AG04449 (cell line): Measurements from ENCODE around the gene NME3.

Source experiments
- CTCF ChIA-PET: fragments of 350-600 bp; formaldehyde crosslinking; extraction: SDS; loops from one replicate; lab custom pipeline; 2021; ENCODE audit warnings: antibody characterized with exemption; lab: Yijun Ruan, JAX
- POLR2A ChIA-PET: fragments of 400-600, 350-600 bp; formaldehyde crosslinking; extraction: SDS; loops from one replicate; lab custom pipeline; 2020; ENCODE audit warnings: antibody characterized with exemption, inconsistent platforms; lab: Yijun Ruan, JAX
- DNase-seq: peaks from one replicate; pipeline ENCODE4 v3.0.0-alpha.2; 2010; ENCODE audit warnings: low read depth, low spot score
- H3K4me3 ChIP-seq: 2 replicates; pipeline ENCODE4 v1.5.1; 2011; ENCODE audit warnings: low read depth, mild to moderate bottlenecking, control low read depth, low read length
- CTCF ChIP-seq: IDR thresholded peaks from one replicate; pipeline ENCODE4 v1.5.1; 2011; ENCODE audit warnings: mild to moderate bottlenecking, moderate library complexity, low read length, control low read depth, inconsistent platforms; ENCODE audit not compliant: insufficient read depth; ENCODE audit errors: missing control alignments

Gene NME3

GRCh38 chr16:1817716-1818115, 46.4 kb upstream of the NME3 start:
- no peak for TF ChIP-seq CTCF
- POLR2A ChIA-PET: no interaction called here
- H3K4me3 ChIP-seq: no peak overlapping the region
- DNase-seq: no peak
- CTCF ChIA-PET: no interaction called here

- ChIA-PET CTCF (no interaction called here), POLR2A (no interaction called here)
- H3K4me3 ChIP-seq: no peak overlapping the region
- no peak for TF ChIP-seq CTCF
- no peak for DNase-seq
Measured at GRCh38 chr16:1817276-1817589, 45.9 kb upstream of the NME3 start.

DNA sequence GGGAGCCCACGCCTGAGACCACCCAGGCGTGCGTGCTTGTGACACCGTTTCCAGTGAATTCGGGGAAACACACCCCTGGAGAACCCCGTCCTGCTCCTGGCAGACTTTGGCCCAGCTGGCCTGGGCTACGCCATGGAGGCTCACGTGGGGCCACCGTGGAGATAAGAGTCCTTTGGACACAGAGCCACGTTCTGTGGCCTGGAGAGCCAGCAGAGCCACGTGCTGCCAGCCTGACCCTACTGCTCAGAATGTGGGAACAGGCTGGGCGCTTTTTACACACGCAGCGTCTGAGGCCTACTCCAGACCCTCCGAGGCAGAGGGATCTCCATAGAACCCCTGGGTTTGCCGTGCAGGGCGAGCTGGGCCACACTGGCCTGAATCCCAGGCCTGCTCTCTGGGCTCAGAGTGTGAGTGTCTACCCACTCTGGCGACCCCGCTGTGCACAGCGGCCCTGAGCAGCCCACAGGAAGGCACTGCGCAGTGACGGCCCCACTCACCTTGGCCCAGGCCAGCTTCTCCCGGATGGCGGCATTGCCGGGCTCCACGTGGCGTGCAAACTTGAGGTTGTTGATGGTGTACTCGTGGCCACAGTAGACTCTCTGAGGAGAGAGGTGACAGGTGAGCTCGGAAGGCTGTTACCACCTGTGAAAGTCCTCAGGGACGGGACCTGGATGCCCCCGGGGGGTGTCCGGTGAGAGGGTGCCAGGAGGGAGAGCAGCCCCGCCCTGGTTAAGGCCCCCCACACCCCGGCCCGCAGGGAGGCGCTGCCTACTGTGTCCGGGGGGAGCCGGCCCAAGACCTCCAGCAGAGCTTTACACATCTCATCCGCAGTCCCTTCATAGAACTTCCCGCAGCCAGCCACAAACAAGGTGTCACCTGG, 45.3 kb upstream of the NME3 start:
- POLR2A ChIA-PET: no interaction called here
- CTCF ChIA-PET: no interaction called here

DNA sequence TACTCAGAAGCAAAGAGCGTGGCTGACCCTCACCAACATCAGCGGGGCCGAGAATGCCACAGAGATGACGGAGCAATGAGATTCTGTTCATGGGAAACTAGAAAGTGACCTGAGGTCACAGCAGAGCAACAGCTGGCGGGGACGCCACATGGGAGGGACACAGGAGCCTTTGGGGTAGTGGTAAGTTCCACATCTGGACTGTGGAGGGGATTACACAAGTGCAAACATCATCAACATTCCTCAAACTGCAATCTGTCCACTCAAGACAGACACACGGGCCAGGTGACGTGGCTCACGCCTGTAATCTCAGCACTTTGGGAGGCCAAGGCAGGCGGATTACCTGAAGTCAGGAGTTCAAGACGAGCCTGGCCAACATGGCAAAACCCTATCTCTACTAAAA, 44.1 kb upstream of the NME3 start:
- DNase-seq: no peak
- H3K4me3 ChIP-seq: no peak overlapping the region
- TF ChIP-seq CTCF: no peak
- POLR2A ChIA-PET: no interaction called here
- CTCF ChIA-PET: no interaction called here

More for the DNA sequence above, 45.3 kb upstream of the NME3 start:
- DNase-seq: no peak
- TF ChIP-seq CTCF: no peak
- no peak overlapping the region for H3K4me3 ChIP-seq

DNA sequence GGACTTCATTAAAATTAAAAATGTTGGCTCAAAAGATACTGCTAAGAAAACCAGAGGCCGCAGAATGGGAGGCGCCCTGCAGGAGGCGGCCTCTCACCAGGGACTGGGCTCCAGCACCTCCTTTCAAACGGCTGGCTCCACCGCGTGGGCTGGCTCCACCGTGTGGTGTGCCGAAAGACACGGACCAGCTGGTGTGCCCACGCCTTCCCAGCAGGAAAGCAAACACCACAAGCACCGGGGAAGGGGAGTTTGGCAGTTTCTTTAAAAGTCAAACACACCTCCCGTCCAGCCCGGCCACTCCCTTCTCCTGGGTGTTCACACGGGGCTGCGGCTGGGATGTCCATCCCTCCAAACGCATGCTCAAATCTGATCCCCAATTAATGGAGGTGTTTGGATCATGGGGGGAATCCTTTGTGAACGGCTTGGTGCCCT, 41.4 kb upstream of the NME3 start:
- TF ChIP-seq CTCF: peak; percentile 44
- ChIA-PET CTCF (interaction anchor here (0.8 to 2.3 kb wide), 4 partner anchors 17 to 117 kb away, joined by 3 to 10 read pairs (median 4); partner anchors contain the start of genes NUBP2 and SPSB3), POLR2A (no interaction called here)
- no peak for DNase-seq
- H3K4me3 ChIP-seq: no peak overlapping the region

- CTCF ChIA-PET: interaction anchor here (0.6 to 1.2 kb wide), 4 partner anchors 10 to 118 kb away, joined by 3 read pairs; no protein-coding TSS in a partner anchor
- no peak for DNase-seq
- no peak for TF ChIP-seq CTCF
- POLR2A ChIA-PET: no interaction called here
- no peak overlapping the region for H3K4me3 ChIP-seq
Measured at GRCh38 chr16:1810536-1810935, 39.2 kb upstream of the NME3 start.
